Smooth muscle cell of the brain vasculature (primary cell): ENCODE results near the gene TXNRD2.

Experiments used
- DNase-seq: peaks from one replicate; pipeline ENCODE4 v3.0.0-alpha.2; 2012; ENCODE audit warnings: low read depth, low spot score

The TXNRD2 gene

GRCh38 chr22:19966908-19967750 is 25.5 kb upstream of the TXNRD2 start:
- no peak for DNase-seq

- DNase-seq, result no peak
These were observed 24.4 kb upstream of the TXNRD2 start for GRCh38 chr22:19965771-19966709.

GRCh38 chr22:19964701-19965386 is 23.2 kb upstream of the TXNRD2 start:
- DNase-seq, result no peak

- no peak for DNase-seq
These were observed 22.4 kb upstream of the TXNRD2 start for GRCh38 chr22:19963863-19964642.

GRCh38 chr22:19962909-19963806 is 21.5 kb upstream of the TXNRD2 start:
- DNase-seq, result no peak

- DNase-seq, result no peak
These were observed 20.8 kb upstream of the TXNRD2 start for GRCh38 chr22:19962246-19962908.

- DNase-seq, result no peak
These were observed 20.2 kb upstream of the TXNRD2 start for GRCh38 chr22:19961868-19962245.

- DNase-seq, result no peak
These were observed 19.6 kb upstream of the TXNRD2 start for GRCh38 chr22:19961201-19961580.

GRCh38 chr22:19960491-19961200 is 19.0 kb upstream of the TXNRD2 start:
- no peak for DNase-seq

- no peak for DNase-seq
These were observed 18.2 kb upstream of the TXNRD2 start for GRCh38 chr22:19959587-19960490.

- DNase-seq, result no peak
These were observed 17.5 kb upstream of the TXNRD2 start for GRCh38 chr22:19959043-19959586.

GRCh38 chr22:19958083-19959042 is 16.7 kb upstream of the TXNRD2 start:
- no peak for DNase-seq

- DNase-seq, result no peak
These were observed 15.8 kb upstream of the TXNRD2 start for GRCh38 chr22:19957445-19957844.

GRCh38 chr22:19955241-19956128 is 13.9 kb upstream of the TXNRD2 start:
- no peak for DNase-seq

GRCh38 chr22:19951346-19951745 is 9.7 kb upstream of the TXNRD2 start:
- DNase-seq, result no peak
